GM12892 (cell line): ENCODE data around the gene UBA3.

Source experiments
- POLR2A ChIP-seq: IDR thresholded peaks from 2 replicates; pipeline ENCODE4 v1.6.1; 2011; ENCODE audit warnings: low read depth, low read length, control low read depth
- POLR2AphosphoS5 ChIP-seq: IDR thresholded peaks from 2 replicates; pipeline ENCODE4 v1.6.1; 2011; ENCODE audit warnings: low read depth, low read length, control low read depth
- TAF1 ChIP-seq: IDR thresholded peaks from 2 replicates; pipeline ENCODE4 v1.6.1; 2011; ENCODE audit warnings: low read depth, mild to moderate bottlenecking, control low read depth, low read length, borderline replicate concordance

GRCh38 chr3:69059688-69060087 lies 20.5 kb downstream of the UBA3 start:
- TF ChIP-seq POLR2AphosphoS5, result no peak
- no peak for TF ChIP-seq POLR2A
- TF ChIP-seq TAF1, result no peak
